ENCODE data around the gene MORF4L2. TPM values are rescaled to one million over a fixed set of nuclear protein-coding genes. Genes with fewer than 3 reads are reported as not detected.

MORF4L2 gene
- total RNA-seq, 1 donor from 2014 or later, result 373 TPM

GRCh38 chrX:103710609-103711008 lies 24.1 kb upstream of the MORF4L2 start, which contains the start of gene TMEM31:
TSS of gene TMEM31 (plus strand) at chrX:103710909. CDS start at chrX:103712259, 1,350 bp downstream.
- Mint-ChIP-seq H3K36me3 (no peaks in the 10 kb centered on the region), H3K4me3 (no peak within 1 kb of the TSS), H3K27ac (no peak within 1 kb of the TSS)

DNA sequence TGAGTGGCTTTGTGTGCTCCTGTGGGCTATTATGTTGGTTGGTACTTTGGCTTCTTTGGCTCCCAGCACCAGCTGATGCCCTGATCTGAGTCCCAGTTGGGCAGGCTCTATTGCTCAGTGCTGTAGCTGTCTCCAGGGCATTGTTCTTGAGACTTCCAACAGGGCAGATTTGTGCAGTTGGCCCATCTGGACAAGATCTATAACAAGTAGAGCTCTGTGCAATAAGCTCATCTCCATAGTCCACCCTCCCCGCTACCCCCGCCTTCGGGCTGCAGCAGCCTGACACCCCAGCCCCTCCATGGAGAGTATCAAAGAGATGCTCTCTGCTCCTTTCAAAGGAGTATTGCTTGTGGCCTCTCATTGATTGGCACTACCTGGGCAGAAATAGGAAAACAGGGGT lies 18.4 kb upstream of the MORF4L2 start:
- peaks cover 15% of the 10 kb centered on the region for H3K9me3 Mint-ChIP-seq
- H3K4me3 Mint-ChIP-seq, result no peak overlapping the region
- no peaks in the 10 kb centered on the region for H3K27me3 Mint-ChIP-seq (ENCODE audit: low read depth)
- DNase-seq (ENCODE audit: low spot score in 2 of 2, unreplicated experiment in 2 of 2), result no peak
- H3K4me1 Mint-ChIP-seq, result no peaks in the 10 kb centered on the region
- TF ChIP-seq CTCF (IDR thresholded peaks at IDR 0.05; ENCODE audit: unreplicated experiment), result no peak
- H3K36me3 Mint-ChIP-seq, result no peaks in the 10 kb centered on the region
- H3K27ac Mint-ChIP-seq, result no peak overlapping the region

More at GRCh38 chrX:103710609-103711008, 24.1 kb upstream of the MORF4L2 start, which contains the start of gene TMEM31:
- Mint-ChIP-seq H3K9me3 (peaks cover 14% of the 10 kb centered on the region), H3K27me3 (ENCODE audit: low read depth) (no peaks in the 10 kb centered on the region), H3K4me1 (no peaks in the 10 kb centered on the region)
- TF ChIP-seq CTCF (IDR thresholded peaks at IDR 0.05; ENCODE audit: unreplicated experiment), result no peak
- DNase-seq (ENCODE audit: low spot score in 2 of 2, unreplicated experiment in 2 of 2), result no peak

GRCh38 chrX:103699243-103699642 lies 12.7 kb upstream of the MORF4L2 start:
- H3K27ac Mint-ChIP-seq, result no peak overlapping the region
- DNase-seq (ENCODE audit: low spot score in 2 of 2, unreplicated experiment in 2 of 2), result no peak
- no peaks in the 10 kb centered on the region for H3K36me3 Mint-ChIP-seq
- H3K27me3 Mint-ChIP-seq (ENCODE audit: low read depth), result no peaks in the 10 kb centered on the region
- H3K4me1 Mint-ChIP-seq, result peaks cover 3% of the 10 kb centered on the region
- no peak for TF ChIP-seq CTCF (IDR thresholded peaks at IDR 0.05; ENCODE audit: unreplicated experiment)
- no peak overlapping the region for H3K4me3 Mint-ChIP-seq
- H3K9me3 Mint-ChIP-seq, result peaks cover 18% of the 10 kb centered on the region

DNA sequence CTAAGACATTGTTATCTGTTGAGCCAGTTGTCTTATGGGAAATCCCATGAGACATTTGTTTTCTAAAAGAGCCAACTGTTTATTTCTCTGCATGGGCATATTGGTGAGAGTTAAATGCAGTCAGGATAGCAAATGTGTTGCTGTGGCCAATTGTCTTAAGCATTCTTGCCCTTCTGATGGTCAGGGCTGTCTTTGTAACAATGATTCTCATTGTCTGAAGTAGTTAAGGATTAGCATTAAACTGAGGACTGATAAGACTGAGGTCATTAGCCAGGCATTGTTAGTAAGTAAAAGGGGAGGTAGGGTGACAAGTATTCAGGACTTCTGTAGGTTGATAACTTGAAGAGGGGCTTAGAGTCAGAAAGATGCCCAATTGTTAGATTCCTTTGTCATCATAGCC lies 11.2 kb upstream of the MORF4L2 start:
- Mint-ChIP-seq H3K36me3 (no peaks in the 10 kb centered on the region), H3K9me3 (peaks cover 18% of the 10 kb centered on the region), H3K4me3 (no peak overlapping the region), H3K4me1 (peaks cover 3% of the 10 kb centered on the region), H3K27me3 (ENCODE audit: low read depth) (no peaks in the 10 kb centered on the region), H3K27ac (no peak overlapping the region)
- no peak for DNase-seq (ENCODE audit: low spot score in 2 of 2, unreplicated experiment in 2 of 2)
- TF ChIP-seq CTCF (IDR thresholded peaks at IDR 0.05; ENCODE audit: unreplicated experiment), result no peak

- H3K27me3 Mint-ChIP-seq (ENCODE audit: low read depth), result no peaks in the 10 kb centered on the region
- TF ChIP-seq CTCF (IDR thresholded peaks at IDR 0.05; ENCODE audit: unreplicated experiment), result no peak
- no peaks in the 10 kb centered on the region for H3K4me1 Mint-ChIP-seq
- H3K27ac Mint-ChIP-seq, result no peak overlapping the region
- no peak for DNase-seq (ENCODE audit: low spot score in 2 of 2, unreplicated experiment in 2 of 2)
- peaks cover 3% of the 10 kb centered on the region for H3K9me3 Mint-ChIP-seq
- no peaks in the 10 kb centered on the region for H3K36me3 Mint-ChIP-seq
- no peak overlapping the region for H3K4me3 Mint-ChIP-seq
Observed at GRCh38 chrX:103691059-103691458, 4.6 kb upstream of the MORF4L2 start.

DNA sequence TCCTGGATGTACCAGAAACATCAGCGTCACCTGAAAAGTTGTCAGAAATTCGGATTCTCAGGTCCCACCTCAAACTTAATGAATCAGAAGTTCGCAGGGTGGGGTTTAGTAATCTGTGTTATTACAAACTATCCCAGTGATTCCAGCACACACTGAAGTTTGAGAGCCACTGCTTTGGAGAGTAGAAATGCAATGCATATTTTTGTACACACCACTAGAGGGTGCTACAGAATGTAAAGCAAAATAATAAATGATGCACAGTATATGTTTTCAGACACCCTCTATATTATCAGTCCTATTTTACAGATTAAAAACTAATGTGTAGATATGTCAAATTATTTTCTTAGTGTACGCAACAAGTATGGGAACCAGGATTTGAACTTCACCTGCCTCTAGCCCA lies 2.4 kb upstream of the MORF4L2 start:
- Mint-ChIP-seq H3K36me3 (peaks cover 4% of the 10 kb centered on the region), H3K4me3 (no peak overlapping the region), H3K27me3 (ENCODE audit: low read depth) (no peaks in the 10 kb centered on the region), H3K27ac (no peak overlapping the region), H3K9me3 (peaks cover 4% of the 10 kb centered on the region), H3K4me1 (peaks cover 4% of the 10 kb centered on the region)
- TF ChIP-seq CTCF (IDR thresholded peaks at IDR 0.05; ENCODE audit: unreplicated experiment), result peak; percentile 58
- DNase-seq (ENCODE audit: low spot score in 2 of 2, unreplicated experiment in 2 of 2), result no peak
